ENCODE measurements around the gene ADAT3.
"Not testable (repeated sequence)": the region's sequence is repeated elsewhere in the genome, so short reads cannot be mapped to it uniquely, and the experiment has no call there.

ADAT3 gene

GRCh38 chr19:1866693-1867348 lies 38.4 kb upstream of the ADAT3 start:
- DNase-seq, result no peak

GRCh38 chr19:1867349-1867724 lies 37.9 kb upstream of the ADAT3 start:
- no peak for DNase-seq

DNA sequence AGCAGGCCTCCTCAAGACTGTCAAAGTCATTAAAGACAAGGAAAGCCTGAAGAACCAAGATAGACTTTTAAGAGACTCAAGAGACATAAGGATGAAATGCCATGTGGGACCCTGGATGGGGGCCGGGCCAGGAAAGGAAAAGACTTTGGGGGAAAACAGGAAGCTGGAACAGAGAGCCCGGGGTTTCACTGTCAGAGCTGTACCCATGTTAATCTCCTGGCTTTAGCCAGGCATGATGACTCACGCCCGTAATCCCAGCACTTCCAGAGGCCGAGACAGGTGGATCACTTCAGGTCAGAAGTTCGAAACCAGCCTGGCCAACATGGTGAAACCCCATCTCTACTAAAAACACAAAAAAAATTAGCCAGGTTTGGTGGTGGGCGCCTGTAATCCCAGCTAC lies 36.2 kb upstream of the ADAT3 start:
- DNase-seq, result no peak

DNA sequence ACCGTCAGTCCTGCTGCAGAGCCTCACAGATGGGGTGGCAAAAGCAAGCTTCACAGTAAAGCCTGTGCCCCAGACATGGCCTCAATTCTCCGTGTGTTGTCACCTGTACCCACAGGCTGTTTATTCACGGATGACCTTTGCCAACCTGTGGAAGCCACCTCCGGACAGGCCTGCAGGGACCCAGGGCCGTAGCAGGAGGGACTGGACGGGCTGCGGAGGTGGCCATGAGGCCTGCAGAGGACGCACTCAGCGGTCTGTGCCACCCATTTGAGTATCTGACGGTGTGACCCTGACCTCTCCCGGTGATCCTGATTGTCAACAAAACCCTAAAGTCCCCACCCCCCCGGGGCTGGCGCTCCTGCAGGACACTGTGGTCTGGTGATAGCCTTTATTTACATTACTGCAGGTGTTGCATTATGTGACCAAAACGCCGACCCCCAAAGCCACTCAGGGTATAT lies 34.0 kb upstream of the ADAT3 start:
- DNase-seq, result no peak

DNA sequence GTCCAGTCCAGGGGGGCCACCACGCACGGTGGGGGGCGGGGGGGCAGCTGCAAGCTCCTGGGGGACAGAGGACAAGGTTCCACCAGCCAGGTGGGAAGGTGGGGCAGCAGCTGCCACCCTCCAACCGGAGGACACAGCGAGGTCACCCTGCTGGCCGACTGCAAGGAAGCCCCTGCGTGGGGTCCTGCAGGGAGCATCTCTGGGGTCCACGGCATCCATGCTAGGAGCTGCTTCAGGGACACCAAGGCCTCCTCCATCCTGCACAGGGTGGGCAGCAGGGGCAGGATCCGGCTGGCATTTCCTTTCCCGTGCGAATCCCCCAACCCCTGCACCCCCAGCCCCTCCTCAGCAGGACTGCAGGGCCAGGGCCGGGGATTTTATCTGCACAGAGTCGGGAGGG lies 33.6 kb upstream of the ADAT3 start:
- no peak for DNase-seq

DNA sequence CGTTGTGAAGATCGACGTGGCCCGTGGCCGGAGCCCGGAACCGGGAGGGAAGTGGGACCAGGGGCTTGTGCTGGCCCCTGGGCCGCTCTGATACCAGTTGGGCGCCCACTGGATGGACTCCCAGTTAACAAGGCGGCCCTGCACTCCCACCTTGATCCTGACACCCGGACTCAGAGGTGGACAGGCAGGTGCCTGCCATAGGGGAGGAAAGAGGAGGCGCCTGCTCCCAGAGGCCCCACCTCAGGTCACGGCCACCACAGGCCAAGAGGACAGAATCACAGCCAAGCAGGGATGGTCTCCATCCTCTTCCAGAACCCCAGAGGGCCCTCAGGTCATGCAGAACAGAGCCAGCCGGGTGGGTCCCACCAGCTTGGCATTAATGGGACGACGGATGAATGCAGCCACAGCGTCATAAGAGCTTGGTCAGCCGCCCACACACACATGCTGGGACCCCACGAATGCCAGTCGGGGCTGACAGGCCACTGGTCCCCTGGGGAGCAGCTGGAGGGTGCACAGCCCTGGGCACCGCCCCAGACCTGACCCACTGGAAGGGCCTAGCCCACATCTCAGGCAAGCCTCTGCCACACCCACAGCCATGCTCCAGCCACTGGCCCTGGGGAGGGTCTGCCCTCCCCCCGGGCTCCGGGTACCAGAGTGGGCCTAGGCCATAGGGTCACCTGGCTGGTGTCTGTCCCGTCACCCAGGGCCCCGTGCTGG lies 32.2 kb upstream of the ADAT3 start:
- DNase-seq, result peak in 1 of 58 donors; percentile 78

- peak in 47 of 58 donors; percentile 22 to 82 (median 63) for DNase-seq
These were observed 31.4 kb upstream of the ADAT3 start for GRCh38 chr19:1873524-1874473.

DNA sequence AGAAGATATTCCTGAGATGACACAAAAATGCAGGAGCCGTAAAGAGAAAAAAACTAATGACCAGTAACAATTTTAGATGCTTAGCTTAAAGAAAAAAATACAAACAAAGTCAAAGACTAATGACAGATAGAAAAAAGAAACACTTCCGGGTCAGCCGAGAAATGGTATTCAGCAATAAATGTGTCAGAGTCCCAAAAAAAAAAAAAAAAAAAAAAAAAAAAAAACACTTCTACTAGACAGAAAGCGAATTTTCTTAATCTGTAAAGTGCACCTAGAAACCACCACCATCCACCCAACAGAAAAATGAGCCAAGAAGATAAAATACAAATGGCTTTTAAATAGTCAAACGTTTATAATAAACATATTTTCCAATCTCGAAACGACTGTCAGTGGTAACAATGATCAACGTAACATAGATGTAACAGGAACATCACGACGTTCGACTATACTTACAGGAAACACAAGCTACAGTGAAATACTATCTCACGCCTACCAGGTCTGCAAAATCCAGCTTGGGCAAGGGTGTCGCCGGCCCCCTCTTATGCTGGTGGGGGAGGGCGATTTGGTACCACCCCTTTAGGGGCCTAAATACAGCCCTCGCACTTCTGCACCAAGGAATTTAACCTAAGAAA lies 30.5 kb upstream of the ADAT3 start:
- no peak for DNase-seq

DNA sequence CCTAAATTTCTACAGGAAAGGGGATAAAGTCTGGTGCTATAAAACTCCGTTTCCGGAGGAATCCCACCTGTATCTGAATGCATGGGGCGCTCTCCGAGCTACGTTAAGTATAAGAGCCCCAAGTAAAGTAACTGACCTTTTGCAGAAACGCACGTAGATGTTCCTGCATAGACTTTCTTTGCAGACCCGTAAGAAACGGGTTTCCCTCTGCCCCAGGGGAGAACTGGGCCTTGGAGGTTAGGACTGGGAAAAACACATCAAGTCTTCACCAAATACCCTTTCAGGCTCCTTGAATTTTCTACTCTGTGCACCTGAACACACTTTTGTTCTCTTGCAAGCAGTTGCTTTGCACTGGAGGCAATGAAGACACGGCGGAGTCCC lies 29.9 kb upstream of the ADAT3 start:
- DNase-seq, result not testable (repeated sequence)

DNA sequence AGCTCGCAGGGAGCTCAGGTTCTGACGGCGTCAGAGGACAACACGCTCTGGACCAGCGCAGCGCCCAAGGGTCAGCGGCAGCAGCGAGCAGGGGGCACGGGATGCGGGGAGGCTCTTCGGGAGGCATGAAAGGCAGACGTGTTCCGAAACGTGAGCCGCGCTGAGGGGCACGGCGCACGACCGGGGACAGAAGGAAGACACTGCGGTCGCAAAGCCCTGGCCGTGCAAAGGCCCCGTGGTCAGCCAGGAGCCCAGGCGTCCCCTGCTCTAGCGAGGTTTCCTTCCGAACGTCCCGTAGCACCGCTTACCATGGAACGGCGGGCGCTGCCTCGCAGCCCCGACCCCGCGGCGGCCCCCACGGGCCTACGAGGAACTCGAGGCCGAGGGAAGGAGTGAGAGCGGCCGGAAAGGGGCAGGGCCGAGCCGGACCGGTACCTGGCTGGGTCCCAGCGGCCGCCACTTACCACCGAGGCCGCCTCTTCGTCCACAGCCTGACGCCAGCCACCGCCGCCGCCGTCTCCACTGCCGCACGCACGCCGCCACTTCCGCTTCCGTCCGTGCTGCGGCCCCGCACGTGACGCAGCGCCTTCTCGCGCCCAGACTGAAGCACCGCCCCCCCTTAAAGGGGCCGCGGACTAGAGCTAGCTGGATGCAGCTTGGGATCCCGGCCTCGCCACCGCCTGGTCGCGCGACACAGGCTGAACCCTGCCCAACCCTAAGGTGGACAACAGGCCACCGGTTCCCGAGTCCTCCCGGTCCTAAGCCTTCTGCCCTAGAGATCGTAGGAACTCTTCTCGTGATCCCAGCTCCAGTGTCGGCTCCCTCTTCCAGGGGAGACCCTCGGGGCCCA lies 29.3 kb upstream of the ADAT3 start:
- DNase-seq, result peak; percentile 61 to 94 (median 88)

GRCh38 chr19:1876496-1877279 lies 28.5 kb upstream of the ADAT3 start:
- not testable (repeated sequence) for DNase-seq

- DNase-seq, result not testable (repeated sequence)
These were observed 27.9 kb upstream of the ADAT3 start for GRCh38 chr19:1877280-1877660.

GRCh38 chr19:1878583-1878982 lies 26.6 kb upstream of the ADAT3 start:
- not testable (repeated sequence) for DNase-seq

DNA sequence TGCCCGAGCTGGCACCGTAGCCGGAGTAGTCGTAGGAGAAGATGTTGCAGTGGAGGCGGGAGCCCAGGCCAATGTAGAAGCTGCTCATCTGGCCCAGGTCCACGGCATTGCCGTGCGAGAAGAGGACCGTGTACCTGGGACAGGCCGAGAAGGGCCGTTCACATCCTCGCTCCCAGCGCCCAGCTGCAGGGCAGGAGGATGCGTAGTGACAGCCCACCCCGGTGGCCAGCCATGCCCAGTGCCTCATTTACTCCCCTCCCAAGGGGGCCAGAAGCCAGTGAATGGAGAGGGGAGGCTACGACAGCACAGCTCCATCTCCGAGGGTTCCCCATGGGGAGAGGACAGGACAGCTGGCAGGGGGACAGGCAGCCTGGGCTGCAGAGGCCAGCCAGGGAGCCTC lies 25.2 kb upstream of the ADAT3 start:
- DNase-seq, result not testable (repeated sequence)

DNA sequence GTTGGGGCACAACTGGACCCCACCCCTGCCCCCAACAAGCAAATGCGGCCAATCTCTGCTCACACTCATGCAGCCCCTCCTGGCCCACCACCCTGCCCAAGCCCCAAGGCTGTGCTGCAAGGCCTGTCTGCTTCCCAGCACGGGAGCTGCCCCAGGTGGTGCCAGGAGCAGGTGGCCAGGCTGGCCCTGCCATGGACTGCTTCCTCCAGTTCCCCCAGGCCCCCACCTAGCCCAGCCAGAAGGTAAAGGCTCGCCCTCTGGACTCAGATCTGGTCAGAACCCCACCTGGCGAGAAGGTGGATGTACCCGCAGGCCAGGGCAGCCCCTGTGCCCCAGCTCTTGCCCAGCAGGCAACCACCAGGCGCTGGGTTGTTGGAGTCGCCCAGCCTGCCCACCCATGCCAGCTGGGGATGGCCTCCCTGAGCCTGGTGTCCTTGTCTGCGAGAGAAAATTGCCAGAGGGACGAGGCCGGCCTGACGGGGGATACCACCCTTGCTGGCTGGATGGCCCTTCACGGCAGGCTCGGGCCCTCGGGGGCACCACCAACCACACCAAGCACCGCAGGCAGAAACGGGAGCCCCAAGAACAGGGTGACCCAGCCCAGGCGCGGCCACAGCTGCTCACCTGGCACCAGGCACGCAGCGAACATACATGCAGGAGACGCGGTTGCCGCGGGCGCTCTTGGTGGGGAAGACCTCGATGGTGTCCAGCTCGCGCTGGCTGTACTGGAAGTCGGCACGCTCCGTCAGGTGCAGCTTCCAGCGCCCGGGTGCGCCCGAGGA lies 24.4 kb upstream of the ADAT3 start:
- DNase-seq, result no peak

- DNase-seq, result peak in 6 of 58 donors; percentile 28 to 71 (median 42)
These were observed 23.7 kb upstream of the ADAT3 start for GRCh38 chr19:1881393-1882088.

DNA sequence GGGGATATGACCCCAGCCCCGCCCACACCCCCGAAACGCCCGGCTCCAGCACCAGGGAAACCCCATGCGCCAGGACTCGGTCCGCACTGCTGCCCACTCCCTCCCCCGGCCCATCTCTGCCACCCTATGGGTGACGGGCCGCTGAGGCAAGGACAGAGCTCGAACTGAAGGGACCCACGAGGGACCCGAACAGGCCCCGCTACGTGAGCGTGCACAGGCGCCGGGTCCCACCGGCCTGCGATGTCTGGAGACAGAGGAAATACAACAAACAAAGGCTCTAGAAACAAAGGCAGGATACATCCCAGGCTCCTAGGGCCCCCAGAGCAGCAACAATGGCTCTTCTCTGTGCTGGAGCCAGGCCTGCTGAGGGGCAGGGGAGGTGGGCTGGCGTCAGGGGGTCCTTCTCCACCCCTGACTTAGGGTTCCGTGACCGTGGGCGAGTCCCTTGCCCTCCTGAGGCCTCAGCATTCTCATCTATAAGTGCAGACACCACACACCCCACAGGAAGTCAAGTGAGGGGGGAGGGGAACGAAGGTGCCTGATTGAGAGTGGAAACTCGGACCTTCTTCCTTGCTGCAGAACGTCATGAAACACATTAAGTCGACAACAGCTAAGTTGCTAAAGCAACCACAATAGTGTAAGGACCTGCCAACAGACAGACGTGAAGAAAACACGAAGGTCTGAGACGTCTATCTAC lies 23.0 kb upstream of the ADAT3 start:
- DNase-seq, result peak in 25 of 58 donors; percentile 21 to 74 (median 51)

Data from anterior cingulate cortex (tissue), 58 donors.